Measurements from ENCODE around the gene MYH14. TPM values are rescaled to one million over a fixed set of nuclear protein-coding genes. Genes with fewer than 3 reads are reported as not detected.

Gene MYH14
- total RNA-seq, 3 donors from 2014 or later, result 16.6 to 24.7 (median 19.3) TPM

- no peaks in the 10 kb centered on the region for H3K36me3 ChIP-seq
- no peak for DNase-seq (ENCODE audit: low spot score in 2 of 2)
Observed at GRCh38 chr19:50315773-50316448, 112.5 kb downstream of the MYH14 start.

GRCh38 chr19:50317115-50317514 is 113.7 kb downstream of the MYH14 start:
- H3K9me3 ChIP-seq, result no peaks in the 10 kb centered on the region
- no peaks in the 10 kb centered on the region for H3K36me3 ChIP-seq
- intact Hi-C loops (cut with DNase I; ENCODE audit: low total_unique reads), result no loop called here
- H3K4me1 ChIP-seq, result no peaks in the 10 kb centered on the region
- no peak for DNase-seq (ENCODE audit: low spot score in 2 of 2)
- TF ChIP-seq CTCF (IDR thresholded peaks at IDR 0.05) (no peak), POLR2A (IDR thresholded peaks at IDR 0.05) (no peak), POLR2AphosphoS5 (IDR thresholded peaks at IDR 0.05) (no peak)
- H3K27me3 ChIP-seq, result peaks cover 3 to 40% of the 10 kb centered on the region in 2 donors
- no peak overlapping the region for H3K27ac ChIP-seq
- H3K4me3 ChIP-seq, result no peak overlapping the region

More at GRCh38 chr19:50315773-50316448, 112.5 kb downstream of the MYH14 start:
- Histone ChIP-seq H3K4me1 (no peaks in the 10 kb centered on the region), H3K27ac (no peak overlapping the region), H3K4me3 (peak overlapping the region in 2 of 3 donors; percentile 26 to 38), H3K27me3 (peaks cover 3 to 51% of the 10 kb centered on the region in 2 donors), H3K9me3 (no peaks in the 10 kb centered on the region)
- intact Hi-C loops (cut with DNase I; ENCODE audit: low total_unique reads), result no loop called here
- no peak for TF ChIP-seq POLR2AphosphoS5 (IDR thresholded peaks at IDR 0.05)
- no peak for TF ChIP-seq CTCF (IDR thresholded peaks at IDR 0.05)
- TF ChIP-seq POLR2A (IDR thresholded peaks at IDR 0.05), result no peak

GRCh38 chr19:50318438-50318837 is 115.0 kb downstream of the MYH14 start:
- intact Hi-C loops (cut with DNase I; ENCODE audit: low total_unique reads), result no loop called here
- no peak for TF ChIP-seq CTCF (IDR thresholded peaks at IDR 0.05)
- TF ChIP-seq POLR2AphosphoS5 (IDR thresholded peaks at IDR 0.05), result no peak
- TF ChIP-seq POLR2A (IDR thresholded peaks at IDR 0.05), result no peak
- Histone ChIP-seq H3K27me3 (peaks cover 3 to 27% of the 10 kb centered on the region in 2 donors), H3K27ac (no peak overlapping the region), H3K4me3 (no peak overlapping the region), H3K36me3 (no peaks in the 10 kb centered on the region), H3K9me3 (no peaks in the 10 kb centered on the region), H3K4me1 (no peaks in the 10 kb centered on the region)
- DNase-seq (ENCODE audit: low spot score in 2 of 2), result no peak

- H3K4me3 ChIP-seq, result no peak overlapping the region
- TF ChIP-seq POLR2AphosphoS5 (IDR thresholded peaks at IDR 0.05) (no peak), POLR2A (IDR thresholded peaks at IDR 0.05) (no peak)
- intact Hi-C loops (cut with DNase I; ENCODE audit: low total_unique reads), result no loop called here
- H3K4me1 ChIP-seq, result no peaks in the 10 kb centered on the region
- no peak overlapping the region for H3K27ac ChIP-seq
- no peaks in the 10 kb centered on the region for H3K36me3 ChIP-seq
- peaks cover 3 to 19% of the 10 kb centered on the region in 2 donors for H3K27me3 ChIP-seq
- H3K9me3 ChIP-seq, result no peaks in the 10 kb centered on the region
- no peak for DNase-seq (ENCODE audit: low spot score in 2 of 2)
Observed at GRCh38 chr19:50319156-50319555, 115.7 kb downstream of the MYH14 start.

- Histone ChIP-seq H3K27me3 (peaks cover 3 to 10% of the 10 kb centered on the region in 2 donors), H3K36me3 (no peaks in the 10 kb centered on the region), H3K27ac (no peak overlapping the region), H3K4me1 (no peaks in the 10 kb centered on the region), H3K4me3 (no peak overlapping the region), H3K9me3 (no peaks in the 10 kb centered on the region)
- intact Hi-C loops (cut with DNase I; ENCODE audit: low total_unique reads), result no loop called here
- DNase-seq (ENCODE audit: low spot score in 2 of 2), result no peak
- TF ChIP-seq POLR2A (IDR thresholded peaks at IDR 0.05), result no peak
Observed at GRCh38 chr19:50320051-50320450, 116.6 kb downstream of the MYH14 start.

GRCh38 chr19:50320596-50320995 is 117.2 kb downstream of the MYH14 start:
- DNase-seq (ENCODE audit: low spot score in 2 of 2), result no peak
- H3K9me3 ChIP-seq, result no peaks in the 10 kb centered on the region
- no peak for TF ChIP-seq POLR2A (IDR thresholded peaks at IDR 0.05)
- TF ChIP-seq POLR2AphosphoS5 (IDR thresholded peaks at IDR 0.05), result no peak
- no peak for TF ChIP-seq CTCF (IDR thresholded peaks at IDR 0.05)
- no peaks in the 10 kb centered on the region for H3K36me3 ChIP-seq
- H3K27me3 ChIP-seq, result peaks cover 0 to 8% of the 10 kb centered on the region in 2 donors
- H3K27ac ChIP-seq, result no peak overlapping the region
- intact Hi-C loops (cut with DNase I; ENCODE audit: low total_unique reads), result no loop called here
- no peak overlapping the region for H3K4me3 ChIP-seq
- no peaks in the 10 kb centered on the region for H3K4me1 ChIP-seq

Measured in breast epithelium (tissue), 4 donors.